ENCODE measurements around the gene HDAC8. TPM values are rescaled to one million over a fixed set of nuclear protein-coding genes. Genes with fewer than 3 reads are reported as not detected.

Gene HDAC8
- total and polyA plus RNA-seq, 9 of the 15 experiments (the other 6 are each of a cell fraction or from before 2014, with no cell fraction given), result 18.9 to 53.8 (median 28.7) TPM

GRCh38 chrX:72436010-72436409 is 136.6 kb downstream of the HDAC8 start:
- intact Hi-C loops (cut with micrococcal nuclease), result no loop called here
- in situ Hi-C loops (cut with MboI), result no loop called here
- no peak overlapping the region for H3K27ac ChIP-seq (ENCODE audit: extremely low read depth, low read depth, low read length)
- no peaks in the 10 kb centered on the region for H3K4me1 ChIP-seq (replicated peaks in 1 of 2; ENCODE audit: control insufficient read depth in 2 of 2, insufficient read depth in 2 of 2, low read length in 2 of 2)
- ATAC-seq (no peak), DNase-seq (ENCODE audit: extremely low read depth in 1 of 4, low spot score in 3 of 4) (no peak), FAIRE-seq (no peak)
- H3K4me3 ChIP-seq, result no peak overlapping the region
- POLR2A ChIA-PET, result no interaction called here
- H4K20me1 ChIP-seq (replicated peaks; ENCODE audit: control insufficient read depth, insufficient read depth, low read length), result no peaks in the 10 kb centered on the region
- no peak overlapping the region for H2AFZ ChIP-seq (ENCODE audit: low read depth, low read length)
- no TSS peak for BruUV-seq (replicated peaks)
- no peaks in the 10 kb centered on the region for H3K9me1 ChIP-seq (ENCODE audit: control insufficient read depth, insufficient read depth, low read length)
- H3K4me2 ChIP-seq (ENCODE audit: insufficient read depth, low read length), result no peak overlapping the region
- H3K79me2 ChIP-seq (ENCODE audit: control insufficient read depth, insufficient read depth, low read length), result no peaks in the 10 kb centered on the region
- H3K27me3 ChIP-seq (ENCODE audit: control insufficient read depth in 2 of 2, insufficient read depth in 2 of 2, low read length in 2 of 2), result no peaks in the 10 kb centered on the region
- CTCF ChIA-PET (ENCODE audit: low intra/inter-chr PET ratio), result no interaction called here
- no peak overlapping the region for H3K9ac ChIP-seq (ENCODE audit: insufficient read depth in 1 of 2, low read depth in 2 of 2, low read length in 2 of 2)
- no peaks in the 10 kb centered on the region for H3K36me3 ChIP-seq (ENCODE audit: control insufficient read depth, insufficient read depth, low read length)
- peaks cover 2% of the 10 kb centered on the region; the same call in 1 of the 2 replicates for H3K9me3 ChIP-seq (replicated peaks; ENCODE audit: control insufficient read depth, insufficient read depth, low read depth, low read length)
- TF ChIP-seq ZBTB49 (CRISPR knock-in tag; IDR thresholded peaks at IDR 0.05; ENCODE audit: borderline replicate concordance), result no peak
- TF ChIP-seq HNRNPL (IDR thresholded peaks at IDR 0.05; ENCODE audit: low read depth, low read length), result no peak
- TF ChIP-seq CREB3L1 (IDR thresholded peaks at IDR 0.05; ENCODE audit: borderline replicate concordance, low read depth), result no peak
- no peak for TF ChIP-seq ZNF124 (CRISPR knock-in tag; IDR thresholded peaks at IDR 0.05)
- no peak for TF ChIP-seq RBM14 (IDR thresholded peaks at IDR 0.05; ENCODE audit: borderline replicate concordance, insufficient read depth, low read depth, low read length)
